GM12865 (cell line): Measurements from ENCODE around the gene SOX10.
A peak's percentile ranks its signal among the peaks of the same experiment; 100 is the strongest.
"Not testable (repeated sequence)": the region's sequence is repeated elsewhere in the genome, so short reads cannot be mapped to it uniquely, and the experiment has no call there.

ENCODE experiments used
- DNase-seq: peaks from one replicate; pipeline ENCODE4 v3.0.0; 2010; ENCODE audit warnings: low read depth
- H3K4me3 ChIP-seq: 2 replicates; pipeline ENCODE4 v1.5.1; 2011; ENCODE audit warnings: mild to moderate bottlenecking, low read depth, low read length, control low read depth
- TF ChIP-seq, protein P1 (sequence below): IDR thresholded peaks from 2 replicates; pipeline ENCODE4 v1.5.1; 2011; ENCODE audit warnings: low read length, control low read depth, low read depth, inconsistent platforms; ENCODE audit not compliant: insufficient read depth; ENCODE audit errors: missing control alignments

The SOX10 gene

DNA sequence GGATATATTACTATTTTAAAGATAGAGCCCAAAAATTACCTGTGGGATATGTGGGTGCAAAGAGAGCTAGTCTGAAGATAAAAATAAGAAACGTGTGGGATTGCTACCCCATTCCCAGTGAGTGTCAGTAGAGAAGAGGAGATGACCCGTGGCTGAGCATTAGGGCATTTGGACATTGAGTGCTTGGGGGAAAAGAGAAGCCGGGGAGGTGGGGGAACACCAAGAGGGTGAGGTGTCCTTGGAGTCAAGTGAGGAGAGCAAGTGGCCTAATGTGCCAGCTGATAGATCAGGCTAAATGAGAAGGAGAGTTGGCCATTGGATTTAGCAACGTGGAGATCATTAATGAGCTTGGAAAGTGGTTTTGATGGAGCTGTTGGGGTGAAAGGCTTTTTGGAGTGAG, 29.7 kb downstream of the SOX10 start:
- peak overlapping the region; percentile 91 for H3K4me3 ChIP-seq

DNA sequence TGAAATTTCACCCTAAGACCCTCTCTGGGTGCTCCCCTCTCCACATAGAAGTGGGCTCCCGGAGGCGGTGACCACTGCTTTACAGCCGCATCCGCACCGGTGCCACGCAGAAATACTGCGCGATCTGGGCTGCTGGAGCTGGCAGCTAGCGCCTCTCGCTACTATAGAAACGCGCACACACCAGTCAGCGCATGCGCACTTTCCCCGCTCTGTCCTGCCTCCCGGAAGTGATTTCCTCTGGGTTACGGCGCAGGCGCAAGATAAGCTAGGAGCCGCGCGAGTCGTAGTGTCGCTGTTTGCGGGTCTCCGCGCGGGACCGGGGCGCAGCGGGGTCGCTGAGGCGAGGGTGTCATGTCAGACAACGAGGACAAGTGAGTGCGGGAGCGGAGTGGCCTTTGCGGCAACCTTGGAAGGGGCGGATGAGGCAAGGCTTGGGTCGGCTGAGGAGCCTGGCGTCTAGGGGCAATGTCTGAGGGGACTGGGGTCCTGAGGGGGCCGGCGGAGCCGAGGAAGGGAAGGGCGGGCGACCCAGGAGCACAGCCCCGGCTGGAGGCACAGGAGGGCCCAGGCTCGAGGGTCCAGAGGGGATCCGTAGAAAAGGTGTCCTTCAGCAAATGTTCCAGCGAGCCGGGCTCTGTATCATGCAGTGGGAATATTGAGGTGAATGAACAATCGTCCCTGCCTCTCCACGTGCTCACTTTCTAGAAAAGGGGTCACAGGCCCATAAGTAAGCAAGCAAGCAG, 30.7 kb downstream of the SOX10 start, which contains the start of the genes C22orf23 and POLR2F:
C22orf23 (minus strand) TSS at position 165 of the 743 bp plus-strand sequence. CDS start 452 bp downstream, outside the sequence.
POLR2F (plus strand) TSS at position 263 of the 743 bp plus-strand sequence; CDS start at position 352, 89 bp downstream.
- DNase-seq: peak; percentile 97
- TF ChIP-seq, protein P1, sequence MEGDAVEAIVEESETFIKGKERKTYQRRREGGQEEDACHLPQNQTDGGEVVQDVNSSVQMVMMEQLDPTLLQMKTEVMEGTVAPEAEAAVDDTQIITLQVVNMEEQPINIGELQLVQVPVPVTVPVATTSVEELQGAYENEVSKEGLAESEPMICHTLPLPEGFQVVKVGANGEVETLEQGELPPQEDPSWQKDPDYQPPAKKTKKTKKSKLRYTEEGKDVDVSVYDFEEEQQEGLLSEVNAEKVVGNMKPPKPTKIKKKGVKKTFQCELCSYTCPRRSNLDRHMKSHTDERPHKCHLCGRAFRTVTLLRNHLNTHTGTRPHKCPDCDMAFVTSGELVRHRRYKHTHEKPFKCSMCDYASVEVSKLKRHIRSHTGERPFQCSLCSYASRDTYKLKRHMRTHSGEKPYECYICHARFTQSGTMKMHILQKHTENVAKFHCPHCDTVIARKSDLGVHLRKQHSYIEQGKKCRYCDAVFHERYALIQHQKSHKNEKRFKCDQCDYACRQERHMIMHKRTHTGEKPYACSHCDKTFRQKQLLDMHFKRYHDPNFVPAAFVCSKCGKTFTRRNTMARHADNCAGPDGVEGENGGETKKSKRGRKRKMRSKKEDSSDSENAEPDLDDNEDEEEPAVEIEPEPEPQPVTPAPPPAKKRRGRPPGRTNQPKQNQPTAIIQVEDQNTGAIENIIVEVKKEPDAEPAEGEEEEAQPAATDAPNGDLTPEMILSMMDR: no peak
- H3K4me3 ChIP-seq: peak within 1 kb of the TSS; percentile 91

More for the DNA sequence above, 29.7 kb downstream of the SOX10 start:
- TF ChIP-seq, protein P1: no peak
- no peak for DNase-seq

DNA sequence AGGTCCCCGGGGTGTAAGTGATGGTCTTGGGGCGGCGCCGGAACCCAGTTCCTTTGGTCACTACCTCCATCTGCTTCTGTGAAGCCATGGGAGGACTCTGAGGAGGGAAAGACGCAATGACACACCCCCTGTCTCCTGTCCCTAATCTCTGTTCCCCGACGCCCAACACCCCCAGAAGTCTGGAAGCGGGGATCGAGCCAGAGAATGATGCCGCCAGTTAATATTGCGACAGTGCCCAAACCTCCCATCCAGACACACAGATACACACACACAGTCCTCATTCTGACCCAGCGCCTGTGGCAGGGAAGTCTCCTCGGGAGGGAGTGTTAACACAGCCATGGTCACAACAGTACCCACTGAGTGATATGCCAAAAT, 31.3 kb downstream of the SOX10 start:
- H3K4me3 ChIP-seq: peak overlapping the region; percentile 91
- no peak for DNase-seq
- TF ChIP-seq, protein P1: no peak

DNA sequence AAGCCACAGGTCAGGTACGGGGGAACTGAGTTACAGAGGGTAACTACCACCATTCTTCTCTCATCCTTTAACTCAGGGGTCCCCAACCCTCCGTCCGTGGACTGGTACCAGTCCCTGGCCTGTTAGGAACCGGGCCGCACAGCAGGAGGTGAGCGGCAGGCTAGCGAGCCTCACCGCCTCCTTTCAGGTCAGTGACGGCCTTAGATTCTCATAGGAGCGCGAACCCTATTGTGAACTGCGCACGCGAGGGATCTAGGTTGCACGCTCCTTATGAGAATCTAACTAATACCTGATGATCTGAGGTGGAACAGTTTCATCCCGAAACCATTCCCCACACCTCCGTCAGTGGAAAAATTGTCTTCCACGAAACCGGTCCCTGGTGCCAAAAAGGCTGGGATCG, 31.7 kb downstream of the SOX10 start:
- DNase-seq: not testable (repeated sequence)
- peak overlapping the region; percentile 91 for H3K4me3 ChIP-seq

DNA sequence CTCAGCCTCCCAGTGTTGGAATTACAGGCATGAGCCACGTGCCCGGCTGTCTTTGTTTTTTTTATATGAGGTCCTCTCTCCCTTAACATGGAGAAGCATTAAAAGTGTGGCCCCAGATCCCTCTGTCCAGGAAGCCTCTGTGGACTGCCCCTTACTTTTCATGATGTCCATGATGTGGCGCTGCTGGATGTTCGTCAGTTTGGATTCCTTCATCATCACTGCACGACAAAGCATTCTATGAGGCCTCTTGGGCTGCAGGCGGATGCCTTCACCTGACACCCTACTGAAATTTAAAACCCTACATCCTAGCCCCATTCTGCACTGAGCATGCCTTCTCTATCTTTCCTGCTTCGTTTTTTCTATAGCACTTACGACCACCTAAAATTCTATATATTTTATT, 33.0 kb downstream of the SOX10 start:
- no peak for DNase-seq
- no peak overlapping the region for H3K4me3 ChIP-seq
- TF ChIP-seq, protein P1: no peak

DNA sequence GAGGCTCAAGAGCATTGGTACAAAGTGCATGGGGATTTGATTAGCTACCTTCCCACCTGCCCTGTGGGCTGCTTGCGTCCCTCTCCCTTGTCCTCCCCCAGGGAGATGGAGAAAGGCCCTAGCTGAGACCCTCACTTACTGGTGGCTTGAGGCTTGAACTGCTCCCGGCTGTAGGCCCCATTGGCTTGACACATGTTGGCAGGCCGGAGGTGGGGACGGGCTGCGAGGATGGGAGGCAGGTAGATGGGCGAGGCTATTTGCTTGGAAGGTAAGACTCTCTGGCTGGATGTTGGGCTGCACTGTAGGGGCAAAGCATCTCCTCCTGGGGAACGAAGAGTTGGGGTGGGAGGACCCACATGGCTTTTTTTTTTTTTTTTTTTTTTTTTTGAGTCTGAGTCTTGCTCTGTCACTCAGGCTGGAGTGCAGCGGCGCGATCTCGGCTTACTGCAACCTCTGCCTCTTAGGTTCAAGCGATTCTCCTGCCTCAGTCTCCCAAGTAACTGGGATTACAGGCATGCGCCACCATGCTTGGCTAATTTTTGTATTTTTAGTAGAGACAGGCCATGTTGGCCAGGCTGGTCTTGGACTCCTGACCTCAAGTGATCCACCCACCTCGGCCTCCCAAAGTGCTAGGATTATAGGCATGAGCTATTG, 37.1 kb downstream of the SOX10 start:
- not testable (repeated sequence) for DNase-seq, H3K4me3 ChIP-seq

DNA sequence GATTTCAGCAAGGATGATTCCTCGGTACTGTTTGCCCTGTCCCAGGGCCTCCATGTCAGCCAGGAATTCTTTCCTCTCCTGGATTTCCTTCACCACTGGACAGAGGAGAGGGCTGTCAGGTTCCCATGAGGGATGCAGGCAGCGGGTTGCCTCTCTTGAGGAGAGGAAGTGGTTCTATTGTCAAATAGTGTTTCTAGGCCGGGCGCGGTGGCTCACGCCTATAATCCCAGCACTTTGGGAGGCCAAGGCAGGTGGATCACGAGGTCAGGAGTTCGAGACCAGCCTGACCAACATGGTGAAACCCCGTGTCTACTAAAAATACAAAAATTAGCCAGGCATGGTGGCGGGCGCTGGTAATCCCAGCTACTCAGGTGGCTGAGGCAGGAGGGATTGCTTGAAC, 39.9 kb downstream of the SOX10 start:
- not testable (repeated sequence) for DNase-seq, H3K4me3 ChIP-seq

DNA sequence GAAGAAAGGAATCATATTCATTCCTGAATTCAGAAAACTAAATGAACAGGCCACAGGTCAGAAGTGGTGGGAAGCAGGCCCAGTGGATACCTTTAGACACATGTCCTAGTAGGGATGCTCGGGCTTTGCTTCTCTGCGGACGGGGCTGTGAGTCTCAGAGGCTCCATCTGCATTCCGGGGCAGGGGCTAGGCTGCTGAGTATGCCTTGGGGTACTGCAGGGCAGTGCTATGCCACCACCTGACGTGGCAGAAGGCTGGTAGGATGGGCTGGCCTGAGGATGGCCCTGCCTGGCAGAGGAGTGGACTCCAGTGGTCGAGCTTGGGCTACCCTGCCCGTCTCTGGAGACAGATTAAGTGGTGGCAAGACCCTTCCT, 40.5 kb downstream of the SOX10 start:
- no peak for DNase-seq
- no peak overlapping the region for H3K4me3 ChIP-seq
- TF ChIP-seq, protein P1: no peak
